Left forelimb (tissue), 1 donor: ENCODE results near the gene CREBRF.
"Not testable (repeated sequence)": the region's sequence is repeated elsewhere in the genome, so short reads cannot be mapped to it uniquely, and the experiment has no call there.

ENCODE experiments used
- DNase-seq: peaks from one replicate; pipeline ENCODE4 v3.0.0-alpha.2; 2018; ENCODE audit warnings: low spot score

Gene CREBRF

GRCh38 chr5:173090639-173091038 is 34.5 kb downstream of the CREBRF start:
- no peak for DNase-seq

GRCh38 chr5:173091981-173092380 is 35.8 kb downstream of the CREBRF start:
- DNase-seq, result no peak

DNA sequence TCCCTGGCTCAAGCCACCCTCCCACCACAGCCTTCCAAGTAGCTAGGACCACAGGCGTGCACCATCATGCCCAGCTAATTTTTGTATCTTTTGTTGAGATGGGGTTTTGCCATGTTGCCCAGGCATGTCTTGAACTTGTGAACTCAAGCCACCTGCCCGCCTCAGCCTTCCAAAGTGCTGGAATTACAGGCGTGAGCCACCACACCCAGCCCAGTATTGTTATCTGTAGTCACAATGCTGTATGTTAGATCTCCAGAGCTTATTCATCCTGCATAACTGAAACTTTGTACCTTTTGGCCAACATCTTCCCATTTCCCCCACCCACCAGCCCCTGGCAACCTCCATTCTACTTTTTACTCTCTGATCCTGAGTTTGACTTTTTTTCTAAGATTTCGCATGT is 37.5 kb downstream of the CREBRF start:
- no peak for DNase-seq

- DNase-seq, result no peak
Measured at GRCh38 chr5:173094012-173094661, 38.0 kb downstream of the CREBRF start.

GRCh38 chr5:173098787-173099186 is 42.6 kb downstream of the CREBRF start:
- no peak for DNase-seq

- no peak for DNase-seq
Measured at GRCh38 chr5:173099461-173099860, 43.3 kb downstream of the CREBRF start.

DNA sequence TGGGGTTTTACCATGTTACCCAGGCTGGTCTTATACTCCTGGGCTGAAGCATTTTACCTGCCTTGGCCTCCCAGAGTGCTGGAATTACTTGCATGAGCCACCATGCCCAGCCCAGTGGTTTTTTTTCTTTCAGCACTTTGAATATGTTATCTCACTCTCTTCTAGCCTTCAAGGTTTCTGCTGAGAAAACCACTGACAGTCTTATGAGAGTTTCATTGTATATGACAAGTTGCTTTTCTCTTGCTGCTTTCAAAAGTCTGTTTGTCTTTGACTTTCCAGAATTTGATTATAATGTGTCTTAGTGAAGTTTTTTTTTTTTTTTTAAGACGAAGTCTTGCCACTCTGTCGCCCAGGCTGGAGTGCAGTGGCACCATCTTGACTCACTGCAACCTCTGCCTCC is 45.1 kb downstream of the CREBRF start:
- DNase-seq, result no peak

- DNase-seq, result no peak
Measured at GRCh38 chr5:173103411-173103810, 47.3 kb downstream of the CREBRF start.

DNA sequence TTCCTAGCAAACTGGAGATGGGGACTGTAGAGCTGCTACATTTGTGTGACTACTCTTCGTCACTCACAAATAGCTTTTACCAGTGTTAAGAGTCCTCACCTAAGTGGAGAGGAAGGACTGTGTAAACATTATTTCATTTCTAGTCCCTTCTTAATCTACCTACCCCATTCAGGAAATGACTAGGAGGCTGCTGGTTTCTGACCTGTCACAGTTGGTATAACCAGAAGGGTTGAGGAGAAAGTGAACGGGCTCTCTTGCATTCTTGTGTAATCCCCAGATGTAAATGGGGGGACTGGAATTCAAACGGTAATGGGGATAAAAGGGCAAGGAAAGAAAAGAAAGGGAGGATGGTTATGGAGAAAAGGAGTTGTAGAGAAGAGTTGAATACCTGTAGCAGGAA is 52.8 kb downstream of the CREBRF start:
- no peak for DNase-seq

DNA sequence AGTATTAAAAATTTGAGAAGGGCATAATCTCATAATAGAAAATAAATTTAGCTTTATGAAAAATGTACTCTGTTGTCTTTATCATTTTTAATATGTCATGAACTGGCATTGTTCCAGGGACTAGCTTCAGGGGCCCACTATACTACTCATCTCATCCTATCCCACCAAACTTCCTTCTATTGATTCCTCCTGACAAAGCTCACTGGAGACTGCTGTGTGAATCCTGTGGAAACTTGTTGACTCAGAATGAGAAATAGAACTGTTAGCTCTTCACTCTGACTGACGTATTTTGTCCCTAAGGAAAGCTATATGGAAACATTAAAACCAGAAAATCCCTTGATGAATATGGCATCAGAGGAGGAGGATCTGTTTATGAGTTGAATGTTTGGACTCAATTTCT is 58.4 kb downstream of the CREBRF start:
- DNase-seq, result no peak

DNA sequence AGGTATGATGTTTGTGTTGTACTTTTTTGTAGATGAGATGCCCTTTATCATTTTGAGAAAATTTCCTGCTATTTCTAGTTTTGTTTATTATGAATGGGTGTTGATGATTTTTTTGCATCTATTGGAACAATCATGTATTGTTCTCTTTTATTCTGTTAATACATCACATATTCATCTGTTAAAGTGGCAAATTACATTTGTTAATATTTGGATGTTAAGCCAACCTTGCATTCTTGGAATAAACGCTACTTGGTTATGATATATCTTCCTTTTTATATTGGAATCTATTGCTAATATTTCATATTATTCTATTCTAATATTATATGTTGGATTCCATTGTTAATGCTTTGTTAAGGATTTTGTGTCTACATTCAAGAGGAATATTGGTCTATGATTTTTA is 63.6 kb downstream of the CREBRF start:
- DNase-seq, result no peak

- DNase-seq, result no peak
Measured at GRCh38 chr5:173123416-173123815, 67.3 kb downstream of the CREBRF start.

DNA sequence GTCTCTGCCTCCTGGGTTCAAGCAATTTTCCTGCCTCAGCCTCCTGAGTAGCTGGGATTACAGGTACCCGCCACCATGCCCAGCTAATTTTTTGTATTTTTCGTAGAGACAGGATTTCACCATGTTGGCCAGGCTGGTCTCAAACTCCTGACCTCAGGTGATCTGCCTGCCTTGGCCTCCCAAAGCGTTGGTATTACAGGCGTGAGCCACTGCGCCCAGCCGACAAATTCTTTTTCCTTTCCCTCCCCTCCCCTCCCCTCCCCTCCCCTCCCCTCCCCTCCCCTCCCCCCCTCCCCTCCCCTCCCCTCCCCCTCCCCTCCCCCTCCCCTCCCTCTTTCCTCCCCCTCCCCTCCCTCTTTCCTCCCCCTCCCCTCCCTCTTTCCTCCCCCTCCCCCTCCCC is 76.0 kb downstream of the CREBRF start:
- not testable (repeated sequence) for DNase-seq

GRCh38 chr5:173138707-173139106 is 82.6 kb downstream of the CREBRF start:
- DNase-seq, result no peak

DNA sequence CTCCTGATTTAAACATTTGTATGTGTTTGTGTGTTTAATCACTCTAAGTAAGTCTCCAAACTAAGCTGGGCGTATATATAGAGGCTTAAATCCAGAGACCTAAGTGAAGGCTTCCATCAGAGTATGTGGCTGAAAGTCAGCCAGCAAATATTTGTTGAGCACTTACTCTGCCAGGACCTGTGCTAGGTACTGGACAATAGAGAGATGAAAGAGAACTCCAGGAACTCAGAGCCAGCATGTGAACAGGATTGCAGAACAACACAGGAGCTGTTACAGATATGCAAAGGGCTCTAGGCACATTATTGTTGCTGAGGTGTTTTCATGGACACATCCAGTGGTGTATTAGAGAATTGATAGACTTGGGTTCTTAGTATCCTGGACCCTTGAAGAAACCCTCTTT is 83.5 kb downstream of the CREBRF start:
- no peak for DNase-seq

DNA sequence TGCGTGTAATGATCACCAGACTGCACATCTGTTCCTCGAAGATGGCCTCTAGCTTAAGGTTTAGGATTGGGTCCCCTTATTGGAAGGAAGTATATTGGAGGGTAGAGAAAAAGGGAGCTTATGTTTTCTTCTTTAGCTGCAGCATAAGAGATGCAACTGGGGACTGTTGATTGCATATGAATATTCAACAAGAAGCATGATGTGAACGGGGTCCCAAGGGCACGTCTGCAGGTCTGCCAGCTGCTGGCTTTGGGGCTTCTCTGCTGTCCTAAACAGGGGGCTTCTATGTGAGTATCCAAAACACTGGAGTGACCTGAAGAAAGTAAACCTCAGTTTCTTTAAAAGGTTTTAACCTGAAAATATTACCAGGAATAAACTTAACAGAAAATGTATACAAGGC is 84.6 kb downstream of the CREBRF start:
- no peak for DNase-seq

GRCh38 chr5:173143567-173143966 is 87.4 kb downstream of the CREBRF start:
- DNase-seq, result no peak

DNA sequence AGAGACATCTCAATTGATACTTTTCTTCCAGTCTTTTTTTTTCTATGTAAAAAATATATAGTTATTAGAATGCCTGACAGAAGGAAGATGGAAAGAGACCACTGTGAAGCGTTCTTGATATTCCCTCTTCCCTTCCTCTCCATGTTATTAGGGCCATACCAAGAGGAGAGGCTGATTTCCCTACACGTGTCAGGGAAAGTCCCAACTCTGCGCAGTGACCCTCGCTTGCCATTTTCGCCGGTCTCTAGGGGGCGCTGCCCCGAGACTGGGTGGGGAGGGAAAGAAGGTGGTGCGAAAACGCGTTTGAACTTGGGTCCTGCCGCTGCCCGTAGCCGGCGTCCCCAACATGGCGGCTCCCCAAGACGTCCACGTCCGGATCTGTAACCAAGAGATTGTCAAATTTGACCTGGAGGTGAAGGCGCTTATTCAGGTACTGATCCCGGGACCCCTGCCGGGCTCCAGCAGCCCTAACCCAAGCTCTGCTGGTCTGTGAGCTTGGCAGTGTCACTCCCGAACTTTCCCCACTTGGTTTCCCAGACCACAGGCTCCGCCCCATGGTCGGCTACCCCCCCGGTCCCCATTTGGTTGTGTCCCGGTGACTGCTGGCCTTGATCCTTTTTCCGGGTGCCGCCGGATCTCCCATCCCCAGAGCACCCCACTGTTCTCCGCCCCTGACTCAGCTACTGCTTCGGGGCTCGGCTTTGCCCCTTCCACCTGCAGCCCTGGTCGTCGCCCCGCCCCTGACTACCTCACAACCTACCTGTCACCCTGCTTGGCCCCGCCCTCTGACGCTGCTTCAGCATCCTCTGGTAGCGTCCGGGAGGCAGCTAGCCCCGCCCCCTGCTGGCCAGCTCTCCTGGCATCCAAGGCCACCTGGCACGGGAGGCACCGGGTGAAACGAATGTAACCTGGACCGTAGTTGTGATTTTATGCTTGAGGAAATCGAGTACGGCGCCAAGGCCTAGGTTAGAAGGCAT is 88.3 kb downstream of the CREBRF start, which contains the start of gene BNIP1:
Gene BNIP1, plus strand, starts transcription at position 332 of the 977 bp plus-strand sequence. Its CDS starts 15 bp downstream, at position 347.
- peak; percentile 96 for DNase-seq

DNA sequence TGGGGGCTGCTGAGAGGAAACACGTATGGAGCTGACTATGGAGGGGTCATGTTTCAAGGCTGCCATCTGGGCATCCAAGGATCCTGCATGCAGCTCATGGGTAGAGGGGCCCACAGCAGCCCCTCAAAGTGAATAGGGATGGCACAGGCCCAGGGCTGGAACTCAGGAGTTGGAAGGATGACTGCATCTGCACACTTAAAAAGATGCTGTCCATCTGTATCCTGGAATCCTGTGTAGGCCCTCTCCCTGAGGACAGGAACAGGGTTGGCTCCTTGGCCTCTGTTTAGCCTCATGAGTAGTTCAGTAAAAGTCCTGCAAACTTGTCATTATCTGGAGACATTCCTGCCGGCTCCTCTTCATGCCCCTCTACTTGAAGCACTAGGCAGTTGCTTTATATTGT is 92.2 kb downstream of the CREBRF start:
- DNase-seq, result no peak

DNA sequence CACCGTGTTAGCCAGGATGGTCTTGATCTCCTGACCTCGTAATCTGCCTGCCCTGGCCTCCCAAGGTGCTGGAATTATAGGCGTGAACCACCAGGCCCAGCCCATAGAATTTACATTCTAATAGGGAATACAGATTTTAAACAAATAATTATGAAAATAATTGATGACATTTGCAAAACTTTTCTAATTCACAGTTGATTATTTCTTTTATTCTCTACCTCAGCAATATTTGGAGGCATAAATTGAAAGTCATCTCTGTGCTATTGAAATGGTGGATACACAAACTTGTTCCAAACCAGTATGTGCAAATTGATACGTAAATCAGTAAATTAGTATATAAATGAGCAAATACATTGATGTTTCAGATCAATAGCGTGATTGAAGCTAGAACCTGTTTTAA is 96.4 kb downstream of the CREBRF start:
- no peak for DNase-seq

- DNase-seq, result no peak
Measured at GRCh38 chr5:173153842-173154241, 97.7 kb downstream of the CREBRF start.

DNA sequence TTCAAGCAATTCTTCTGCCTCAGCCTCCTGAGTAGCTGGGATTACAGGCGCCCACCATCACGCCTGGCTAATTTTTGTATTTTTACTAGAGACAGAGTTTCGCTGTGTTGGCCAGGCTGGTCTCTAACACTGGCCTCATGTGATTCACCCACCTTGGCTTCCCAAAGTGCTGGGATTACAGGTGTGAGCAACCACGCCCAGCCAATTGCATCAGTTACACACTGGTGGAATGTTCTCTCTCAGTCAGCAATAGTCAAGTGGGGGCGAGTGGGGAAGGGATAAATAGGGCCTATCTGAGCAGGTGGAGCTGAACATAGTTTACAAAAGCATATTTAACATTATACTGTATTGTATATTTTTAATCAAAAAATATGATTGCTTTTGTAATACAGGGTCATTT is 98.5 kb downstream of the CREBRF start:
- DNase-seq, result not testable (repeated sequence)

- DNase-seq, result no peak
Measured at GRCh38 chr5:173155912-173156311, 99.8 kb downstream of the CREBRF start.
